OCI-LY1 (cell line): ENCODE results near the gene KAT14.
"Not testable (repeated sequence)": the region's sequence is repeated elsewhere in the genome, so short reads cannot be mapped to it uniquely, and the experiment has no call there.

ENCODE experiments used
- H2AFZ ChIP-seq: fragments of 200-600 bp; sonication (generic), shearing (Covaris generic); 2 replicates; pipeline ENCODE4 v1.6.0; 2014; ENCODE audit warnings: antibody characterized with exemption, mild to moderate bottlenecking, low read length
- H3F3A ChIP-seq: fragments of 200-600 bp; sonication (generic), shearing (Covaris generic); 2 replicates; pipeline ENCODE4 v1.6.0; 2014; ENCODE audit warnings: mild to moderate bottlenecking, antibody characterized with exemption, low read length, moderate library complexity; ENCODE audit not compliant: insufficient read depth
- H3K27ac ChIP-seq: fragments of 200-600 bp; sonication (generic); 2 replicates; pipeline ENCODE4 v1.5.1; 2014; ENCODE audit warnings: low read length, mixed run types, mild to moderate bottlenecking, low read depth; ENCODE audit not compliant: poor library complexity, severe bottlenecking
- H3K27me3 ChIP-seq: fragments of 200-600 bp; sonication (generic); 2 replicates; pipeline ENCODE4 v1.6.0; 2014; ENCODE audit warnings: antibody characterized with exemption, mild to moderate bottlenecking, low read length, moderate library complexity; ENCODE audit not compliant: insufficient read depth
- H3K36me3 ChIP-seq: fragments of 200-600 bp; sonication (generic); 2 replicates; pipeline ENCODE4 v1.6.1; 2014; ENCODE audit warnings: mild to moderate bottlenecking, antibody characterized with exemption, low read length, moderate library complexity, mixed read lengths; ENCODE audit not compliant: insufficient read depth
- H3K4me1 ChIP-seq: fragments of 200-600 bp; sonication (generic); 2 replicates; pipeline ENCODE4 v1.5.1; 2014; ENCODE audit warnings: mild to moderate bottlenecking, low read length, moderate library complexity; ENCODE audit not compliant: insufficient read depth, severe bottlenecking
- H3K4me2 ChIP-seq: fragments of 200-600 bp; sonication (generic), shearing (Covaris generic); 2 replicates; pipeline ENCODE4 v1.6.1; 2014; ENCODE audit warnings: low read length
- H3K4me3 ChIP-seq: fragments of 200-600 bp; sonication (generic); 2 replicates; pipeline ENCODE4 v1.5.1; 2014; ENCODE audit warnings: low read length, low read depth, mild to moderate bottlenecking, mixed read lengths; ENCODE audit not compliant: poor library complexity, severe bottlenecking
- H3K79me2 ChIP-seq: fragments of 200-600 bp; shearing (Covaris generic); 2 replicates; pipeline ENCODE4 v1.6.1; 2016; ENCODE audit warnings: mixed run types, low read length, mixed read lengths; ENCODE audit not compliant: insufficient read depth
- H3K9ac ChIP-seq: fragments of 200-600 bp; sonication (generic), shearing (Covaris generic); 2 replicates; pipeline ENCODE4 v1.6.1; 2014; ENCODE audit warnings: mild to moderate bottlenecking, low read length, mixed read lengths
- H3K9me2 ChIP-seq: fragments of 200-600 bp; sonication (generic), shearing (Covaris generic); 2 replicates; pipeline ENCODE4 v1.6.1; 2014; ENCODE audit warnings: low read depth, mild to moderate bottlenecking, low read length, mixed read lengths
- H3K9me3 ChIP-seq: fragments of 200-600 bp; shearing (Covaris generic); 2 replicates; pipeline ENCODE4 v1.6.1; 2014; ENCODE audit warnings: low read length, mixed read lengths
- H4K20me1 ChIP-seq: fragments of 200-600 bp; sonication (generic), shearing (Covaris generic); 2 replicates; pipeline ENCODE4 v1.6.0; 2016; ENCODE audit warnings: mild to moderate bottlenecking, low read length; ENCODE audit not compliant: insufficient read depth
- CTCF ChIP-seq: fragments of 200-600 bp; sonication (generic), shearing (Covaris generic); IDR thresholded peaks from 2 replicates; pipeline ENCODE4 v1.5.1; 2017; ENCODE audit warnings: mild to moderate bottlenecking, antibody characterized with exemption, low read length, moderate library complexity, mixed read lengths
- EZH2 ChIP-seq: fragments of 200-600 bp; sonication (generic), shearing (Covaris generic); IDR thresholded peaks from 2 replicates; pipeline ENCODE4 v1.8.0; 2017; ENCODE audit warnings: borderline replicate concordance, mixed run types, mild to moderate bottlenecking, antibody characterized with exemption, low read length, moderate library complexity, mixed read lengths

KAT14 gene

GRCh38 chr20:18103497-18103896, 34.2 kb upstream of the KAT14 start:
- no peaks in the 10 kb centered on the region for H3K27me3 ChIP-seq
- no peaks in the 10 kb centered on the region for H3F3A ChIP-seq
- H3K4me3 ChIP-seq = no peak overlapping the region
- no peaks in the 10 kb centered on the region for H3K4me1 ChIP-seq
- H2AFZ ChIP-seq = no peak overlapping the region
- no peaks in the 10 kb centered on the region for H4K20me1 ChIP-seq
- no peak overlapping the region for H3K4me2 ChIP-seq
- H3K79me2 ChIP-seq = no peaks in the 10 kb centered on the region
- no peaks in the 10 kb centered on the region for H3K9me3 ChIP-seq
- no peaks in the 10 kb centered on the region for H3K9me2 ChIP-seq
- no peak for TF ChIP-seq CTCF
- TF ChIP-seq EZH2 = no peak
- H3K36me3 ChIP-seq = no peaks in the 10 kb centered on the region
- no peak overlapping the region for H3K27ac ChIP-seq
- H3K9ac ChIP-seq = no peak overlapping the region

- no peak overlapping the region for H3K27ac ChIP-seq
- H3K4me3 ChIP-seq = no peak overlapping the region
- H3K4me2 ChIP-seq = no peak overlapping the region
- H3K27me3 ChIP-seq = no peaks in the 10 kb centered on the region
- no peaks in the 10 kb centered on the region for H3F3A ChIP-seq
- no peaks in the 10 kb centered on the region for H4K20me1 ChIP-seq
- H3K4me1 ChIP-seq = no peaks in the 10 kb centered on the region
- no peak overlapping the region for H2AFZ ChIP-seq
- H3K79me2 ChIP-seq = no peaks in the 10 kb centered on the region
- H3K9me2 ChIP-seq = no peaks in the 10 kb centered on the region
- no peaks in the 10 kb centered on the region for H3K36me3 ChIP-seq
- H3K9me3 ChIP-seq = no peaks in the 10 kb centered on the region
- TF ChIP-seq CTCF (no peak), EZH2 (no peak)
- no peak overlapping the region for H3K9ac ChIP-seq
Measured at GRCh38 chr20:18108326-18108725, 29.3 kb upstream of the KAT14 start.

GRCh38 chr20:18128574-18128973, 9.1 kb upstream of the KAT14 start:
- H3K4me3 ChIP-seq, H3K9ac ChIP-seq, H4K20me1 ChIP-seq, H2AFZ ChIP-seq, H3K9me3 ChIP-seq, H3F3A ChIP-seq, H3K27me3 ChIP-seq, H3K27ac ChIP-seq, H3K36me3 ChIP-seq, H3K4me2 ChIP-seq, H3K9me2 ChIP-seq, H3K4me1 ChIP-seq, H3K79me2 ChIP-seq: not testable (repeated sequence)

- H4K20me1 ChIP-seq = no peaks in the 10 kb centered on the region
- H3K36me3 ChIP-seq = no peaks in the 10 kb centered on the region; the same call in 1 of the 2 replicates
- H3K79me2 ChIP-seq = no peaks in the 10 kb centered on the region
- H3K27me3 ChIP-seq = no peaks in the 10 kb centered on the region; the same call in 1 of the 2 replicates
- H3K9me2 ChIP-seq = no peaks in the 10 kb centered on the region
- H3K9ac ChIP-seq = no peak overlapping the region
- H3K9me3 ChIP-seq = no peaks in the 10 kb centered on the region
- no peak overlapping the region for H3K4me3 ChIP-seq
- no peak overlapping the region for H2AFZ ChIP-seq
- no peak overlapping the region for H3K27ac ChIP-seq
- H3F3A ChIP-seq = no peaks in the 10 kb centered on the region
- no peak overlapping the region for H3K4me2 ChIP-seq
- H3K4me1 ChIP-seq = peaks cover 4% of the 10 kb centered on the region
- no peak for TF ChIP-seq EZH2
- no peak for TF ChIP-seq CTCF
Measured at GRCh38 chr20:18132663-18133062, 5.0 kb upstream of the KAT14 start.
